Adrenal gland (tissue), 12 donors: ENCODE data around the gene USB1. TPM values are rescaled to one million over a fixed set of nuclear protein-coding genes. Genes with fewer than 3 reads are reported as not detected.

Source experiments
- DNase-seq, 7 donors: peaks; one replicate each; pipeline ENCODE4 v3.0.0-alpha.2; 2019 to 2020
- H3K27ac ChIP-seq, 5 donors: fragments of 200-600 bp; sonication (generic) in 4 of 5; 1 replicate in 3 of 5; 2 replicates in 2 of 5; pipeline versions ENCODE4 v1.5.1 to v1.8.0; 2016 to 2020; ENCODE audit warnings: mild to moderate bottlenecking in 1 of 5
- H3K27me3 ChIP-seq: fragments of 200-600 bp; 2 replicates; pipeline ENCODE4 v1.8.0; 2021
- H3K36me3 ChIP-seq, 2 donors: fragments of 200-600 bp; replicated peaks in 1 of 2; 1 replicate in 1 of 2; 2 replicates in 1 of 2; pipeline versions ENCODE4 v1.5.1 to v1.8.0; 2018 to 2022
- H3K4me1 ChIP-seq, 2 donors: fragments of 200-600 bp; replicated peaks in 1 of 2; 1 replicate in 1 of 2; 2 replicates in 1 of 2; pipeline versions ENCODE4 v1.5.1 to v1.8.0; 2018 to 2021
- H3K4me3 ChIP-seq, 4 donors: fragments of 200-600 bp; sonication (generic) in 3 of 4; one replicate each; pipeline ENCODE4 v1.5.1; 2016 to 2018
- H3K9me3 ChIP-seq, 3 donors: fragments of 200-600 bp; sonication (generic) in 1 of 3; replicated peaks in 1 of 3; 1 replicate in 2 of 3; 2 replicates in 1 of 3; pipeline versions ENCODE4 v1.5.1 to v1.8.0; 2016 to 2021
- CTCF ChIP-seq, 6 experiments: fragments of 450-650 bp in 4 of 6; fragments of 200-600 bp in 2 of 6; sonication (generic) in 1 of 6; IDR thresholded peaks; 1 replicate in 5 of 6; 2 replicates in 1 of 6; pipeline versions ENCODE4 v1.5.1 to v1.8.0; 2016 to 2021; ENCODE audit warnings: antibody characterized with exemption in 6 of 6, mild to moderate bottlenecking in 2 of 6, moderate library complexity in 1 of 6
- POLR2A ChIP-seq, 2 donors: fragments of 450-650 bp; IDR thresholded peaks; one replicate each; pipeline ENCODE4 v1.6.1; 2017; ENCODE audit warnings: antibody characterized with exemption in 2 of 2, mild to moderate bottlenecking in 2 of 2, moderate library complexity in 1 of 2
- WGBS, 4 donors: extraction: QIAGEN DNeasy Blood & Tissue Kit in 2 of 4; methylation state at CpG; one replicate each; pipeline versions ENCODE4 v1.1.5 to v1.1.7; 2013 to 2017; 5-methylcytosine and 5-hydroxymethylcytosine counted together
- intact Hi-C, 2 donors: fragments of 100-400 bp; cut with DNase I; formaldehyde crosslinking; loops; one replicate each; pipeline versions ENCODE4 v1.14.1 to v1.15.0; 2022 to 2023
- polyA plus RNA-seq, 3 donors: library from polyadenylated mRNA; stranded (reverse); fragments of 200-250 nt in 2 of 3; fragments of 350-450 nt in 1 of 3; fragmentation: Illumina TruSeq in 1 of 3; extraction: RNeasy Lipid Tissue Mini Kit (QIAGEN cat#74804) in 1 of 3; gene quantifications; one replicate each; pipeline ENCODE4 v1.2.3, GENCODE V29; 2013 to 2014
- total RNA-seq, 9 donors: library from RNA; depleted of rRNA in 4 of 9; stranded (reverse); fragments of >200 nt in 4 of 9; fragments of 120-200 nt in 1 of 9; fragmentation: NEBNext Ultra II Directional in 1 of 9; extraction: Animal tissue kit (Norgen Biotek cat#: 25700) in 1 of 9; gene quantifications; one replicate each; pipeline versions ENCODE4 v1.1.0 to v1.2.4, GENCODE V29; 2013 to 2023
- donor health status: healthy with polysubstance abuse.
- donor health status: Bipolar disorder and iron deficiency.
- donor health status: DM: yes; HTN: yes; CAD: no.
- donor health status: DM: no; HTN: no; CAD: no.
- donor health status: DM: no; HTN: no; CAD: no.
- donor health status: DM: yes; HTN: yes; CAD: no.

USB1 gene
- total and polyA plus RNA-seq, 12 donors = 26.9 to 273 (median 48.3) TPM

- Histone ChIP-seq H3K4me3 (peak overlapping the region in 2 of 4 donors; percentile 21 to 72), H3K36me3 (no peaks in the 10 kb centered on the region), H3K27me3 (no peaks in the 10 kb centered on the region), H3K4me1 (peaks cover 27 to 61% of the 10 kb centered on the region in 2 donors), H3K9me3 (no peaks in the 10 kb centered on the region), H3K27ac (peak overlapping the region in 2 of 5 donors; percentile 61 to 80)
- DNase-seq = peak in 1 of 7 donors; percentile 19
- TF ChIP-seq CTCF (IDR thresholded peaks at IDR 0.05) = no peak
- TF ChIP-seq POLR2A (IDR thresholded peaks at IDR 0.05) = no peak
- WGBS, 4 donors = 0 to 2% (median 1%) methylated on average over 10 to 38 of the region's 38 CpGs
- intact Hi-C loops = loop anchor here (5.0 to 10.0 kb wide), 3 partner anchors 96 to 278 kb away; partner anchors contain the start of gene CSNK2A2 (in 1 of the 2)
These were observed 25.5 kb downstream of the USB1 start for GRCh38 chr16:58026705-58027160.

GRCh38 chr16:58027161-58027915 is 26.1 kb downstream of the USB1 start:
- TF ChIP-seq POLR2A (IDR thresholded peaks at IDR 0.05) = no peak
- TF ChIP-seq CTCF (IDR thresholded peaks at IDR 0.05) = no peak
- Histone ChIP-seq H3K4me3 (peak overlapping the region in 2 of 4 donors; percentile 21 to 72), H3K36me3 (no peaks in the 10 kb centered on the region), H3K27ac (peak overlapping the region in 2 of 5 donors; percentile 15 to 44), H3K4me1 (peaks cover 27 to 65% of the 10 kb centered on the region in 2 donors), H3K27me3 (no peaks in the 10 kb centered on the region), H3K9me3 (no peaks in the 10 kb centered on the region)
- intact Hi-C loops = loop anchor here (5.0 to 10.0 kb wide), 3 partner anchors 95 to 277 kb away; partner anchors contain the start of gene CSNK2A2 (in 1 of the 2)
- DNase-seq = peak; percentile 56 to 69 (median 64)
- 4 to 18% (median 8%) methylated on average over 13 to 43 of the region's 43 CpGs for WGBS, 4 donors

- H3K4me3 ChIP-seq = no peak overlapping the region
- intact Hi-C loops = loop anchor here (5.0 to 10.0 kb wide), 3 partner anchors 94 to 277 kb away; partner anchors contain the start of gene CSNK2A2 (in 1 of the 2)
- no peaks in the 10 kb centered on the region for H3K9me3 ChIP-seq
- no peak for DNase-seq
- WGBS, 4 donors = 87 to 98% (median 92%) methylated on average over 7 to 8 of the region's 8 CpGs
- TF ChIP-seq CTCF (IDR thresholded peaks at IDR 0.05) (no peak), POLR2A (IDR thresholded peaks at IDR 0.05) (no peak)
- H3K4me1 ChIP-seq = peaks cover 25 to 65% of the 10 kb centered on the region in 2 donors
- H3K27ac ChIP-seq = peak overlapping the region in 2 of 5 donors; percentile 15 to 44
- H3K27me3 ChIP-seq = no peaks in the 10 kb centered on the region
- H3K36me3 ChIP-seq = no peaks in the 10 kb centered on the region
These were observed 26.8 kb downstream of the USB1 start for GRCh38 chr16:58027916-58028455.

- intact Hi-C loops = loop anchor here (5.0 to 10.0 kb wide), 3 partner anchors 94 to 276 kb away; partner anchors contain the start of gene CSNK2A2 (in 1 of the 2)
These were observed 27.4 kb downstream of the USB1 start for GRCh38 chr16:58028541-58029070.

More at GRCh38 chr16:58028541-58029070, 27.4 kb downstream of the USB1 start:
- TF ChIP-seq POLR2A (IDR thresholded peaks at IDR 0.05) (no peak), CTCF (IDR thresholded peaks at IDR 0.05) (no peak)
- H3K27ac ChIP-seq = no peak overlapping the region
- no peaks in the 10 kb centered on the region for H3K9me3 ChIP-seq
- no peaks in the 10 kb centered on the region for H3K27me3 ChIP-seq
- DNase-seq = peak in 4 of 7 donors; percentile 21 to 31 (median 30)
- no peak overlapping the region for H3K4me3 ChIP-seq
- H3K36me3 ChIP-seq = no peaks in the 10 kb centered on the region
- H3K4me1 ChIP-seq = peaks cover 19 to 62% of the 10 kb centered on the region in 2 donors
- WGBS, 4 donors = 0 to 56% (median 55%) methylated on average over 2 to 6 of the region's 6 CpGs
